Kidney (tissue), 14 donors: ENCODE results near the gene SS18L1. TPM values are rescaled to one million over a fixed set of nuclear protein-coding genes. Genes with fewer than 3 reads are reported as not detected.

Source experiments
- DNase-seq, 5 donors: peaks; one replicate each; pipeline ENCODE4 v3.0.0-alpha.2; 2013 to 2020
- FAIRE-seq: peaks from 2 replicates; lab custom pipeline; 2012; peaks lifted over from hg19 to GRCh38; lab: Jason Lieb, UNC
- H3K27ac ChIP-seq, 2 donors: one replicate each; pipeline ENCODE4 v1.7.0; 2013; ENCODE audit warnings: low read depth in 2 of 2, low read length in 2 of 2, inconsistent platforms in 1 of 2
- H3K27me3 ChIP-seq: one replicate; pipeline ENCODE4 v1.7.1; 2013; ENCODE audit warnings: low read length, inconsistent platforms; ENCODE audit not compliant: control insufficient read depth, insufficient read depth
- H3K36me3 ChIP-seq, 3 donors: one replicate each; pipeline versions ENCODE4 v1.7.0 to v1.7.1; 2013; ENCODE audit warnings: low read length in 3 of 3, control low read depth in 1 of 3, inconsistent platforms in 1 of 3; ENCODE audit not compliant: insufficient read depth in 3 of 3, control insufficient read depth in 2 of 3
- H3K4me1 ChIP-seq, 3 donors: one replicate each; pipeline versions ENCODE4 v1.7.0 to v1.7.1; 2013; ENCODE audit warnings: low read length in 3 of 3, inconsistent platforms in 1 of 3, low read depth in 1 of 3; ENCODE audit not compliant: control insufficient read depth in 2 of 3, insufficient read depth in 2 of 3
- H3K4me3 ChIP-seq, 3 donors: one replicate each; pipeline versions ENCODE4 v1.7.0 to v1.8.1; 2013; ENCODE audit warnings: low read length in 3 of 3, control low read depth in 1 of 3, inconsistent platforms in 1 of 3
- H3K9ac ChIP-seq, 3 donors: one replicate each; pipeline versions ENCODE4 v1.7.0 to v1.7.1; 2013; ENCODE audit warnings: low read length in 3 of 3, control low read depth in 1 of 3, inconsistent platforms in 1 of 3
- H3K9me3 ChIP-seq, 3 donors: one replicate each; pipeline versions ENCODE4 v1.7.0 to v1.7.1; 2013; ENCODE audit warnings: low read length in 3 of 3, control low read depth in 1 of 3, inconsistent platforms in 1 of 3; ENCODE audit not compliant: control insufficient read depth in 2 of 3, insufficient read depth in 1 of 3
- intact Hi-C: fragments of 100-400 bp; cut with DNase I; formaldehyde crosslinking; loops from one replicate; pipeline ENCODE4 v1.11.1; 2022
- polyA plus RNA-seq: library from polyadenylated mRNA; stranded (reverse); fragments of 350-450 nt; fragmentation: Illumina TruSeq; extraction: RNeasy Lipid Tissue Mini Kit (QIAGEN cat#74804); gene quantifications from one replicate; pipeline ENCODE4 v1.2.3, GENCODE V29; 2014; ENCODE audit warnings: low read depth, low replicate concordance; ENCODE audit not compliant: insufficient read depth
- total RNA-seq: library from RNA; stranded (reverse); fragmentation: NEBNext Ultra II Directional; extraction: Animal tissue kit (Norgen Biotek cat#: 25700); gene quantifications from one replicate; pipeline ENCODE4 v1.2.1, GENCODE V29; 2021
- TF ChIP-seq, protein P1 (sequence below): IDR thresholded peaks from 3 replicates; pipeline ENCODE4 v1.5.1; 2012; ENCODE audit warnings: mild to moderate bottlenecking, moderate library complexity, borderline replicate concordance; ENCODE audit not compliant: insufficient read depth; ENCODE audit errors: extremely low read depth
- donor health status: control.
- donor health status: control.
- donor health status: control.
- donor health status: control.
- donor health status: control.
- donor health status: DM: yes; HTN: yes; CAD: no.
- donor health status: Normal renal cell carcinoma (clear cell type).

SS18L1 gene
- total and polyA plus RNA-seq, 2 donors from 2014 or later, result 6.5 to 12.0 TPM

GRCh38 chr20:62163485-62163865, 19.9 kb downstream of the SS18L1 start:
- Histone ChIP-seq H3K27me3 (no peaks in the 10 kb centered on the region), H3K4me3 (no peak overlapping the region), H3K36me3 (peaks cover 0 to 40% (median 27%) of the 10 kb centered on the region in 3 donors), H3K9me3 (no peaks in the 10 kb centered on the region), H3K4me1 (no peaks in the 10 kb centered on the region), H3K9ac (no peak overlapping the region), H3K27ac (no peak overlapping the region)
- TF ChIP-seq, protein P1, sequence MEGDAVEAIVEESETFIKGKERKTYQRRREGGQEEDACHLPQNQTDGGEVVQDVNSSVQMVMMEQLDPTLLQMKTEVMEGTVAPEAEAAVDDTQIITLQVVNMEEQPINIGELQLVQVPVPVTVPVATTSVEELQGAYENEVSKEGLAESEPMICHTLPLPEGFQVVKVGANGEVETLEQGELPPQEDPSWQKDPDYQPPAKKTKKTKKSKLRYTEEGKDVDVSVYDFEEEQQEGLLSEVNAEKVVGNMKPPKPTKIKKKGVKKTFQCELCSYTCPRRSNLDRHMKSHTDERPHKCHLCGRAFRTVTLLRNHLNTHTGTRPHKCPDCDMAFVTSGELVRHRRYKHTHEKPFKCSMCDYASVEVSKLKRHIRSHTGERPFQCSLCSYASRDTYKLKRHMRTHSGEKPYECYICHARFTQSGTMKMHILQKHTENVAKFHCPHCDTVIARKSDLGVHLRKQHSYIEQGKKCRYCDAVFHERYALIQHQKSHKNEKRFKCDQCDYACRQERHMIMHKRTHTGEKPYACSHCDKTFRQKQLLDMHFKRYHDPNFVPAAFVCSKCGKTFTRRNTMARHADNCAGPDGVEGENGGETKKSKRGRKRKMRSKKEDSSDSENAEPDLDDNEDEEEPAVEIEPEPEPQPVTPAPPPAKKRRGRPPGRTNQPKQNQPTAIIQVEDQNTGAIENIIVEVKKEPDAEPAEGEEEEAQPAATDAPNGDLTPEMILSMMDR, result no peak
- intact Hi-C loops, result no loop called here
- FAIRE-seq, result no peak
- no peak for DNase-seq

- no peak overlapping the region for H3K27ac ChIP-seq
- intact Hi-C loops, result no loop called here
- DNase-seq (no peak), FAIRE-seq (no peak)
- H3K4me1 ChIP-seq, result no peaks in the 10 kb centered on the region
- H3K27me3 ChIP-seq, result no peaks in the 10 kb centered on the region
- no peak overlapping the region for H3K4me3 ChIP-seq
- no peak overlapping the region for H3K9ac ChIP-seq
- H3K36me3 ChIP-seq, result peaks cover 0 to 42% (median 28%) of the 10 kb centered on the region in 3 donors
- H3K9me3 ChIP-seq, result no peaks in the 10 kb centered on the region
- TF ChIP-seq, protein P1, result no peak
Observed at GRCh38 chr20:62163986-62164762, 20.6 kb downstream of the SS18L1 start.

- DNase-seq (no peak), FAIRE-seq (no peak)
- Histone ChIP-seq H3K4me3 (no peak overlapping the region), H3K36me3 (peaks cover 0 to 43% (median 26%) of the 10 kb centered on the region in 3 donors), H3K27ac (no peak overlapping the region), H3K9me3 (no peaks in the 10 kb centered on the region), H3K4me1 (no peaks in the 10 kb centered on the region), H3K27me3 (no peaks in the 10 kb centered on the region), H3K9ac (no peak overlapping the region)
- intact Hi-C loops, result no loop called here
- TF ChIP-seq, protein P1, result no peak
Observed at GRCh38 chr20:62164879-62165761, 21.6 kb downstream of the SS18L1 start.
